ENCODE results near the gene EHMT1. TPM values are rescaled to one million over a fixed set of nuclear protein-coding genes. Genes with fewer than 3 reads are reported as not detected.

The EHMT1 gene
- total RNA-seq, 4 donors from 2014 or later, result 71.6 to 78.2 (median 74.2) TPM

DNA sequence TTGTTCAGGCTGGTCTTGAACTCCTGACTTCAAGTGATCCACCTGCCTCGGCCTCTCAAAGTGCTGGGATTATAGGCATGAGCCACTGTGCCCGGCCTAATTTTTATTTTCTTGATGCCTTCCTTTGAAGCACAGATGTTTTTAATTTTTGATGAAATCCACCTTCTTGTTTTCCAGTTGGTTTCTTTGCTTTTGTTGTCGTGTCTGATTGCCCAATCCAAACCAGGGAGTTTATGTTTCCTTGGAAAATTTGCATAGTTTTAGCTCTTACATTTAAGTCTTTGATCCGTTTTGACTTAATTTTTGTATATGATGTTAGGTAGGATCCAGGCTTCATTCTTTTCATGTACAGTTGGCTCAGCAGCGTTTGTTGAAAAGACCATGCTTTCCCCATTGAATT, 15.2 kb downstream of the EHMT1 start:
- TF ChIP-seq, protein P1, sequence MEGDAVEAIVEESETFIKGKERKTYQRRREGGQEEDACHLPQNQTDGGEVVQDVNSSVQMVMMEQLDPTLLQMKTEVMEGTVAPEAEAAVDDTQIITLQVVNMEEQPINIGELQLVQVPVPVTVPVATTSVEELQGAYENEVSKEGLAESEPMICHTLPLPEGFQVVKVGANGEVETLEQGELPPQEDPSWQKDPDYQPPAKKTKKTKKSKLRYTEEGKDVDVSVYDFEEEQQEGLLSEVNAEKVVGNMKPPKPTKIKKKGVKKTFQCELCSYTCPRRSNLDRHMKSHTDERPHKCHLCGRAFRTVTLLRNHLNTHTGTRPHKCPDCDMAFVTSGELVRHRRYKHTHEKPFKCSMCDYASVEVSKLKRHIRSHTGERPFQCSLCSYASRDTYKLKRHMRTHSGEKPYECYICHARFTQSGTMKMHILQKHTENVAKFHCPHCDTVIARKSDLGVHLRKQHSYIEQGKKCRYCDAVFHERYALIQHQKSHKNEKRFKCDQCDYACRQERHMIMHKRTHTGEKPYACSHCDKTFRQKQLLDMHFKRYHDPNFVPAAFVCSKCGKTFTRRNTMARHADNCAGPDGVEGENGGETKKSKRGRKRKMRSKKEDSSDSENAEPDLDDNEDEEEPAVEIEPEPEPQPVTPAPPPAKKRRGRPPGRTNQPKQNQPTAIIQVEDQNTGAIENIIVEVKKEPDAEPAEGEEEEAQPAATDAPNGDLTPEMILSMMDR (IDR thresholded peaks at IDR 0.05), result no peak
- TF ChIP-seq EP300 (IDR thresholded peaks at IDR 0.05) (no peak), POLR2AphosphoS5 (IDR thresholded peaks at IDR 0.05) (no peak), POLR2A (IDR thresholded peaks at IDR 0.05; ENCODE audit: low read depth) (no peak)
- Histone ChIP-seq H3K36me3 (no peaks in the 10 kb centered on the region), H3K9me3 (no peaks in the 10 kb centered on the region), H3K4me3 (no peak overlapping the region), H3K27me3 (no peaks in the 10 kb centered on the region), H3K27ac (replicated peaks in 1 of 4) (no peak overlapping the region), H3K4me1 (peaks cover 32 to 59% (median 44%) of the 10 kb centered on the region in 4 donors)
- intact Hi-C loops (cut with DNase I), result no loop called here
- DNase-seq (ENCODE audit: extremely low spot score), result no peak
- 90% methylated on average over 5 of the region's 5 CpGs for WGBS

DNA sequence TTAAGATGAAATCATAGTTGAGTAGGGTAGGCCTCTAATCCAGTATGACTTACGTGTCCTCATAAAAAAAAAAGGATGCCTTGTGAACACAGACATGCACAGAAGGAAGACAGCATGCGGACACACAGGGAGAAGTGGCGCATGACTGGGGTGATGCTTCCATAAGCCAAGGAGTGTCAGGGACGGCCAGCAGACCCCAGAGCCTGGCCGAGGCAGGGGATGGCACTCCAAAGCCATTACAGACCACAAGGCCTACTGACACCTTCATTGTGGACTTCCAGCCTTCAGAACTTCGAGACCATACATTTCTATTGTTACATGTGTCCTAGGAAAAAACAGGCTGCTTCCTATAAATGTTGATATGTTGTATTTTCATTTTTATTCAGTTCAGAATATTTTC, 19.9 kb downstream of the EHMT1 start:
- DNase-seq (ENCODE audit: extremely low spot score), result no peak
- H3K27me3 ChIP-seq, result no peaks in the 10 kb centered on the region
- WGBS, result 92% methylated on average over 6 of the region's 6 CpGs
- peaks cover 6 to 27% (median 18%) of the 10 kb centered on the region in 4 donors for H3K4me1 ChIP-seq
- no peaks in the 10 kb centered on the region for H3K9me3 ChIP-seq
- intact Hi-C loops (cut with DNase I), result no loop called here
- H3K4me3 ChIP-seq, result no peak overlapping the region
- H3K36me3 ChIP-seq, result peaks cover 0 to 21% (median 0%) of the 10 kb centered on the region in 4 donors
- TF ChIP-seq, protein P1 (IDR thresholded peaks at IDR 0.05), result no peak
- no peak for TF ChIP-seq EP300 (IDR thresholded peaks at IDR 0.05)
- no peak for TF ChIP-seq POLR2A (IDR thresholded peaks at IDR 0.05; ENCODE audit: low read depth)
- no peak for TF ChIP-seq POLR2AphosphoS5 (IDR thresholded peaks at IDR 0.05)
- H3K27ac ChIP-seq (replicated peaks in 1 of 4), result no peak overlapping the region

DNA sequence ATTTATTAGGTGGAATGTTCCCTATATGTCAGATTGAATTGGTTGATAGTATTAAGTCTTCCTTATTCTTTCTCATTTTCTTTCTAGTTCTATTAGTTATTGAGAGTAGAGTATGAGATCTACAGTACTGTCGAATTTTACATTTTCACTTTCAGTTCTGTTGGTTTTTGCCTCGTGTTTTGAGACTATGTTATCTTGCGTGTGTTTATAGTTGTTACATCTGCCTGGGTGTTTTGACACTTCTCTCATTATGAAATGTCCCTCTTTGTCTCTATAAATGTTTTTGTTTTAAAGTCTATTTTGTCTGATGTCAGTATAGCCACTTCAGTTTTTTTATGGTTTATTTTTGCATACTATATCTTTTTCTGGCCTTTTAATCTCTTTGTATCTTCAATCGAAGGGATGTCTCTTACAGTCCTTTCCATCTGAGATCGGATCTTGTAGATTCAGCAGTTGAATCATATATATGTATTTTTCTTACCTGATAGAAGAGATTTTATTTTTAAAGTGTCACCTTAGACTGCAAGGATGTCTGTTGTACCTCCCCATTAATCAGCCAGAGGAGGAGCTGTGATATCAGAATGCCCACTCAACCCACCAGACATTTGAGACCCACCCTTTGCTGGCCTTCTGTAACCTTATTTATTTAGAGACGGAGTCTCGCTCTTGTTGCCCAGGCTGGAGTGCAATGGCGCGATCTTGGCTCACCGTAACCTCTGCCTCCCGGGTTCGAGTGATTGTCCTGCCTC, 20.7 kb downstream of the EHMT1 start:
- H3K4me1 ChIP-seq, result peaks cover 6 to 27% (median 18%) of the 10 kb centered on the region in 4 donors
- no peaks in the 10 kb centered on the region for H3K9me3 ChIP-seq
- H3K27me3 ChIP-seq, result no peaks in the 10 kb centered on the region
- H3K27ac ChIP-seq (replicated peaks in 1 of 4), result no peak overlapping the region
- TF ChIP-seq POLR2AphosphoS5 (IDR thresholded peaks at IDR 0.05) (no peak), EP300 (IDR thresholded peaks at IDR 0.05) (no peak), POLR2A (IDR thresholded peaks at IDR 0.05; ENCODE audit: low read depth) (no peak)
- TF ChIP-seq, protein P1 (IDR thresholded peaks at IDR 0.05), result no peak
- intact Hi-C loops (cut with DNase I), result no loop called here
- WGBS, result 71% methylated on average over 12 of the region's 12 CpGs
- peak overlapping the region in 3 of 4 donors; percentile 9 to 13 (median 10) for H3K4me3 ChIP-seq
- peaks cover 0 to 25% (median 2%) of the 10 kb centered on the region in 4 donors for H3K36me3 ChIP-seq
- no peak for DNase-seq (ENCODE audit: extremely low spot score)

DNA sequence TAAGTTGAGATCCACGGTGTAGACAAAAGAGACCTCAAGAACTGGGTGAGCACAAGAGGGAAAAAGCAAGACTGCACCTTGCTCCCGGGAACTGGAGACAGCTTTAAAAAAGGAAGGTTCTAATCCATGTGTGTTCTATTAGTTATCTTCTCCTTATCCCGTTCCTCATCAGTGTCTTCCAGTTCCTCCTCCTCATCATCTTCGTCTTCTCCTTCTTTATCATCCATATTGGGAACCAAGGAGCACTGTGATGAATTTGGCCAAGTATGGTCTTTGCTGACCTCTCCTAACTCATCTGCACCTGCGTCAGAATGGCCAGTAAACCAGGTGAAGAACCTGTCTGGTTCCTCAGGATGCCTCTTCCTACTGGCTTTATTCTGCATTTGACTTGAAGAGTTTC, 22.1 kb downstream of the EHMT1 start:
- H3K9me3 ChIP-seq, result no peaks in the 10 kb centered on the region
- no peaks in the 10 kb centered on the region for H3K27me3 ChIP-seq
- 94% methylated on average over 5 of the region's 5 CpGs for WGBS
- no peak for DNase-seq (ENCODE audit: extremely low spot score)
- TF ChIP-seq, protein P1 (IDR thresholded peaks at IDR 0.05), result no peak
- TF ChIP-seq POLR2A (IDR thresholded peaks at IDR 0.05; ENCODE audit: low read depth), result no peak
- no peak for TF ChIP-seq POLR2AphosphoS5 (IDR thresholded peaks at IDR 0.05)
- no peak overlapping the region for H3K4me3 ChIP-seq
- H3K4me1 ChIP-seq, result peaks cover 6 to 26% (median 21%) of the 10 kb centered on the region in 4 donors
- peaks cover 0 to 25% (median 2%) of the 10 kb centered on the region in 4 donors for H3K36me3 ChIP-seq
- intact Hi-C loops (cut with DNase I), result no loop called here
- H3K27ac ChIP-seq (replicated peaks in 1 of 4), result no peak overlapping the region

Measured in esophagus muscularis mucosa (tissue), 4 donors.